ENCODE results near the gene PPP1R3A. TPM values are rescaled to one million over a fixed set of nuclear protein-coding genes. Genes with fewer than 3 reads are reported as not detected.

Gene PPP1R3A
- total RNA-seq, 1 experiment from 2014 or later = not detected

GRCh38 chr7:113907617-113908016 is 11.2 kb downstream of the PPP1R3A start:
- H2AFZ ChIP-seq (ENCODE audit: low read length) = no peak overlapping the region
- H3K79me2 ChIP-seq (ENCODE audit: low read length) = no peaks in the 10 kb centered on the region
- no peaks in the 10 kb centered on the region for H4K20me1 ChIP-seq (ENCODE audit: low read length)
- H3K27ac ChIP-seq (ENCODE audit: low read length) = no peak overlapping the region
- TF ChIP-seq, protein P1, sequence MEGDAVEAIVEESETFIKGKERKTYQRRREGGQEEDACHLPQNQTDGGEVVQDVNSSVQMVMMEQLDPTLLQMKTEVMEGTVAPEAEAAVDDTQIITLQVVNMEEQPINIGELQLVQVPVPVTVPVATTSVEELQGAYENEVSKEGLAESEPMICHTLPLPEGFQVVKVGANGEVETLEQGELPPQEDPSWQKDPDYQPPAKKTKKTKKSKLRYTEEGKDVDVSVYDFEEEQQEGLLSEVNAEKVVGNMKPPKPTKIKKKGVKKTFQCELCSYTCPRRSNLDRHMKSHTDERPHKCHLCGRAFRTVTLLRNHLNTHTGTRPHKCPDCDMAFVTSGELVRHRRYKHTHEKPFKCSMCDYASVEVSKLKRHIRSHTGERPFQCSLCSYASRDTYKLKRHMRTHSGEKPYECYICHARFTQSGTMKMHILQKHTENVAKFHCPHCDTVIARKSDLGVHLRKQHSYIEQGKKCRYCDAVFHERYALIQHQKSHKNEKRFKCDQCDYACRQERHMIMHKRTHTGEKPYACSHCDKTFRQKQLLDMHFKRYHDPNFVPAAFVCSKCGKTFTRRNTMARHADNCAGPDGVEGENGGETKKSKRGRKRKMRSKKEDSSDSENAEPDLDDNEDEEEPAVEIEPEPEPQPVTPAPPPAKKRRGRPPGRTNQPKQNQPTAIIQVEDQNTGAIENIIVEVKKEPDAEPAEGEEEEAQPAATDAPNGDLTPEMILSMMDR (conservative IDR thresholded peaks at IDR 0.05; ENCODE audit: low read depth, low read length) = no peak
- no peak for TF ChIP-seq EZH2phosphoT487 (IDR thresholded peaks at IDR 0.05; ENCODE audit: borderline replicate concordance, low read length)
- TF ChIP-seq EZH2 (IDR thresholded peaks at IDR 0.05; ENCODE audit: low read length, unreplicated experiment) = no peak
- no peaks in the 10 kb centered on the region for H3K9me3 ChIP-seq (ENCODE audit: low read length)
- no peaks in the 10 kb centered on the region for H3K27me3 ChIP-seq (ENCODE audit: low read length)
- no peaks in the 10 kb centered on the region for H3K36me3 ChIP-seq (ENCODE audit: low read depth, low read length)
- no peaks in the 10 kb centered on the region for H3K9me2 ChIP-seq (replicated peaks; ENCODE audit: low read length)
- no TSS peak for BruUV-seq (replicated peaks)
- intact Hi-C loops (cut with micrococcal nuclease) = no loop called here
- H3K9ac ChIP-seq (ENCODE audit: low read length) = no peak overlapping the region
- no peaks in the 10 kb centered on the region for H3K4me1 ChIP-seq (ENCODE audit: insufficient read depth, low read length)
- ChIA-PET POLR2A (ENCODE audit: unreplicated experiment) (no interaction called here), CTCF (no interaction called here)
- no peak overlapping the region for H3K4me2 ChIP-seq (ENCODE audit: low read length)
- ATAC-seq (no peak), DNase-seq (no peak)
- H3F3A ChIP-seq (ENCODE audit: low read length, unreplicated experiment) = no peaks in the 10 kb centered on the region
- H3K4me3 ChIP-seq (ENCODE audit: low read length) = no peak overlapping the region

GRCh38 chr7:113904521-113904920 is 14.3 kb downstream of the PPP1R3A start:
- Histone ChIP-seq H3K4me2 (ENCODE audit: low read length) (no peak overlapping the region), H3K27me3 (ENCODE audit: low read length) (no peaks in the 10 kb centered on the region), H3K79me2 (ENCODE audit: low read length) (no peaks in the 10 kb centered on the region), H3K27ac (ENCODE audit: low read length) (no peak overlapping the region), H4K20me1 (ENCODE audit: low read length) (no peaks in the 10 kb centered on the region), H3K4me1 (ENCODE audit: insufficient read depth, low read length) (no peaks in the 10 kb centered on the region), H3K9ac (ENCODE audit: low read length) (no peak overlapping the region), H3K4me3 (ENCODE audit: low read length) (no peak overlapping the region), H3K9me3 (ENCODE audit: low read length) (no peaks in the 10 kb centered on the region), H3K36me3 (ENCODE audit: low read depth, low read length) (no peaks in the 10 kb centered on the region), H3F3A (ENCODE audit: low read length, unreplicated experiment) (no peaks in the 10 kb centered on the region), H2AFZ (ENCODE audit: low read length) (no peak overlapping the region), H3K9me2 (replicated peaks; ENCODE audit: low read length) (no peaks in the 10 kb centered on the region)
- ChIA-PET POLR2A (ENCODE audit: unreplicated experiment) (interaction anchor here (0.7 kb wide), 1 partner anchor 61 kb away, joined by 4 read pairs; no protein-coding TSS in a partner anchor), CTCF (no interaction called here)
- ATAC-seq (no peak), DNase-seq (no peak)
- TF ChIP-seq EZH2 (IDR thresholded peaks at IDR 0.05; ENCODE audit: low read length, unreplicated experiment) = no peak
- no TSS peak for BruUV-seq (replicated peaks)
- intact Hi-C loops (cut with micrococcal nuclease) = no loop called here

- no peak for DNase-seq
- no peak for ATAC-seq
- Histone ChIP-seq H3K9me2 (replicated peaks; ENCODE audit: low read length) (no peaks in the 10 kb centered on the region), H4K20me1 (ENCODE audit: low read length) (no peaks in the 10 kb centered on the region), H3K9ac (ENCODE audit: low read length) (no peak overlapping the region), H2AFZ (ENCODE audit: low read length) (no peak overlapping the region), H3K4me1 (ENCODE audit: insufficient read depth, low read length) (no peaks in the 10 kb centered on the region), H3K79me2 (ENCODE audit: low read length) (no peaks in the 10 kb centered on the region), H3K27ac (ENCODE audit: low read length) (no peak overlapping the region), H3K4me2 (ENCODE audit: low read length) (no peak overlapping the region), H3K9me3 (ENCODE audit: low read length) (no peaks in the 10 kb centered on the region), H3K36me3 (ENCODE audit: low read depth, low read length) (no peaks in the 10 kb centered on the region), H3K27me3 (ENCODE audit: low read length) (no peaks in the 10 kb centered on the region), H3K4me3 (ENCODE audit: low read length) (no peak overlapping the region), H3F3A (ENCODE audit: low read length, unreplicated experiment) (no peaks in the 10 kb centered on the region)
- POLR2A ChIA-PET (ENCODE audit: unreplicated experiment) = no interaction called here
- BruUV-seq (replicated peaks) = no TSS peak
- TF ChIP-seq, protein P1 (conservative IDR thresholded peaks at IDR 0.05; ENCODE audit: low read depth, low read length) = no peak
- TF ChIP-seq EZH2 (IDR thresholded peaks at IDR 0.05; ENCODE audit: low read length, unreplicated experiment) = no peak
- no peak for TF ChIP-seq EZH2phosphoT487 (IDR thresholded peaks at IDR 0.05; ENCODE audit: borderline replicate concordance, low read length)
- CTCF ChIA-PET = no interaction called here
- intact Hi-C loops (cut with micrococcal nuclease) = no loop called here
Observed at GRCh38 chr7:113892818-113893217, 26.0 kb downstream of the PPP1R3A start.
